GM18951 (cell line): ENCODE data around the gene NCCRP1.
"Not testable (repeated sequence)": the region's sequence is repeated elsewhere in the genome, so short reads cannot be mapped to it uniquely, and the experiment has no call there.

Source experiments
- POLR2A ChIP-seq: IDR thresholded peaks from 4 replicates; pipeline ENCODE4 v1.6.1; 2011; ENCODE audit warnings: mild to moderate bottlenecking; ENCODE audit not compliant: insufficient read length, insufficient read depth; ENCODE audit errors: extremely low read depth
- in situ Hi-C: fragments of 300-500 bp; cut with MboI; formaldehyde crosslinking; loops from one replicate; pipeline ENCODE4 v1.12.0; 2022; ENCODE audit warnings: low sequenced_read_pairs, mixed read lengths, inconsistent platforms; ENCODE audit not compliant: unreplicated experiment

The NCCRP1 gene

DNA sequence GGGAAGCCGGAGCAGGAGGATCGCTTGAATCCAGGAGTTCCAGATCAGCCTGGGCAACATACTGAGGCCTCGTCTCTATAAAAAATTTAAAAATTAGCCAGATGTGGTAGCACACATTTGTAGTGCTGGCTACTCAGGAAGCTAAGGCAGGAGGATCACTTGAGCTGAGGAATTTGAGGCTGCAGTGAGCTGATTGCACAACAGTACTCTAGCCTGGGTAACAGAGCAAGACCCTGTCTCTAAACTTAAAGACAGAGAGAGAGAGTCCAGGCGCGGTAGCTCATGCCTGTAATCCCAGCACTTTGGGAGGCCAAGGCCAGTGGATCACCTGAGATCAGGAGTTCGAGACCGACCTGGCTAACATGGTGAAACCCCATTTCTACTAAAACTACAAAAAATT, 43.7 kb downstream of the NCCRP1 start:
- no peak for TF ChIP-seq POLR2A
- in situ Hi-C loops, result no loop called here

DNA sequence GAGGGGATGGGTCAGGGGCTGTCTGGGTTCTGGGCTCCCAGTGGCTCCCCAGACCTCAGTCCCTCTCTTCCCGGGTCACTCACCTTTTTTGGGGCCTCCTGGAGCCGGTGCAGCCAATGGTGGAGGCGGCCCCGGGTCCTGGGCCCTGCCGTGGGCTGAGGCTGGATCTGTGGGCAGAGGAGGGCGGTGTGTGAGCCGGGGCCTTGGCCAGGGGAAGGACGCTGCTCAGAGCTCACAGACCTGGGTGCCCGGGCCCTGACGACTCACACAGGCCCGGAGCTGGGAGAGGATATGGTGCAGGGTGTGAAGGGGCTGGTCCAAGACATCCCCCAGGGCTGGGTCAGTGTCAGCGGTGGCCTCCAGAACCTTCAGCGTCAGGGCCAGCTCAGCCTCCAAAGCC, 47.0 kb downstream of the NCCRP1 start:
- in situ Hi-C loops, result not testable (repeated sequence)

DNA sequence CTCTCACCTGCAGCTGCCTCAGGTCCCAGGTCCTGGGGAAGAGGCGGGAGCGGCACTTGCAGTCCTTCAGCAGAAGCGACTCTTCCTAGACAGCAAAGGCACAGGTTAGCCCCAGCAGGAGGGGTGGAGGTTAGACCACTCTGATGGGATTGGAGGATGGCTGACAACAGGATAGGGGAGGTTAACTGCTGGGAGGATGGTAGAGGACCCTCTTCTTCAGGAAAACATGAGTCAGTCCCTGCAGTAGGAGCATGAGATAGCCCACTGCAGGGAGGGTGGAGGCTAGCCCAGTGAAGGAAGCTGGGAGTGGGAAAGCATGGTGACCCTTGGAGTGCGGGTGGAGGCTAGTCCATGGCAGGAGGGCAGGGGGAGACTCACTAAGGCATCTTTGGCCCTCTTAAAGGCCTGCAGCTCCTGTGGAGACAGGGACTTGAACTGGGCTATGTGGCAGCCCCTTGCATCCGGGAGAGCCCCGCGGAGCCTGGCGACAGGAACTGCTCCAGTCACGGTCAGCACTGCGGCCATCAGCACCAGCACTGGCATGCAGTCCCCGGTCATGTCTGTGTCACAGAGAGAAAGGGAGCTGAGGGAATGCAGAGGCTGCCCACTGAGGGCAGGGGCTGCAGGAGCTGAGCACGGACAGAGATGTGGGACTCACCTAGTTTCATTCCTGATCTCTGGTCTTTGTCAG, 47.8 kb downstream of the NCCRP1 start, which contains the start of gene IFNL3:
Gene IFNL3, minus strand, starts transcription at position 597 of the 691 bp plus-strand sequence. Its CDS starts 39 bp downstream, at position 558.
- in situ Hi-C loops, result not testable (repeated sequence)

DNA sequence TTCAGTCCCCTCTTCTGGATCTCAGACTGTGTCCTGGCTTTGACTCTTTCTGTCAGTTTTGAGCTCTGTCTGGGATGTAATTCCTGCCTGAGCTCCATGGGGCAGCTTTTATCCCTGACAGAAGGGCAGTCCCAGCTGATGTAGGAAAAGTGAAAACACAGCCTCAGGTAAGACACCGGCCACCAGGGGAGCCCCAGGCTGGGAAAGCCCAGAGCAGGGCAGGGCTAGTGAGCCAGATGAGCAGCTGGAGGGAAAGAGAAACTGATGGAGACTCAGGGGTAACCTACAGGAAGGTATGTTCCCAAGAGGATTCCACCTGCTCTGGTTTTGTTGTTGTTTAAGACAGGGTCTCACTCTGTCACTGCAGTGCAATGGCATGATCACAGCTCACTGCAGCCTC, 48.4 kb downstream of the NCCRP1 start:
- in situ Hi-C loops, result not testable (repeated sequence)

DNA sequence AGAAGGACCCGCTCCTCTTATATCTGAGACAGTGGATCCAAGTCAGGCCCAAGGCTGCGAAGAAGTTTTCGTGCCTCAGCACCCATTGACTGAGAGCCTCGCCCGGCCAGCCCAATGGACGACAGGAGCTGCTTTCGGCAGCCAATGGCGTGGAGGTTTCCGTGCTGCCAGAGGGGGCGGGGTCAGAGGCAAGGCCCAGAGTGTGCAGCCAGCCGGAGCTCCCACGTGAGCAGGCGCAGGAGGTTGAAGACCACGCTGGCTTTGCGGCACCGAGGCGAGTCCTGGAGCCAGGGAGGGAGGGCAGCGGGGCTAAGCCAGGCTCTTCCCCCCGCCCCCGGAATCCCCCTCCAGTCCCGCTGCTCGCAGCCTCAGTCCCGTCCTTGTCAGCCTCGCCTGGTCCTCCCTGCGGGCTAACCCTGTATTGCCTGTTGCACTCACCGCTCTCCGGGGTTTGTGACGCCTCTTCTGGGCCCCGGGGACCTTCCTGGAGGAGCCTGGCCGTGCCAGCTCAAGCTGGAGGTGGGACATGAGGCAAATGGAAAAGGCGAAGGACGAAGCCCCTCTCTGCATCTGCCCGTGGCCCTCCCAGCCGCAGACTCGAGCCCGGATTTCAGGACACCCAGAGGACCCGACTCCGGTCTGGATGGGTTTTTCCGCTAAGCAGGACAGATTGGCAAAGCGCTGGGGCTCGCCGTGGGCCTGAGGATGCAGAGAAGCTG, 50.3 kb downstream of the NCCRP1 start:
- in situ Hi-C loops, result no loop called here

DNA sequence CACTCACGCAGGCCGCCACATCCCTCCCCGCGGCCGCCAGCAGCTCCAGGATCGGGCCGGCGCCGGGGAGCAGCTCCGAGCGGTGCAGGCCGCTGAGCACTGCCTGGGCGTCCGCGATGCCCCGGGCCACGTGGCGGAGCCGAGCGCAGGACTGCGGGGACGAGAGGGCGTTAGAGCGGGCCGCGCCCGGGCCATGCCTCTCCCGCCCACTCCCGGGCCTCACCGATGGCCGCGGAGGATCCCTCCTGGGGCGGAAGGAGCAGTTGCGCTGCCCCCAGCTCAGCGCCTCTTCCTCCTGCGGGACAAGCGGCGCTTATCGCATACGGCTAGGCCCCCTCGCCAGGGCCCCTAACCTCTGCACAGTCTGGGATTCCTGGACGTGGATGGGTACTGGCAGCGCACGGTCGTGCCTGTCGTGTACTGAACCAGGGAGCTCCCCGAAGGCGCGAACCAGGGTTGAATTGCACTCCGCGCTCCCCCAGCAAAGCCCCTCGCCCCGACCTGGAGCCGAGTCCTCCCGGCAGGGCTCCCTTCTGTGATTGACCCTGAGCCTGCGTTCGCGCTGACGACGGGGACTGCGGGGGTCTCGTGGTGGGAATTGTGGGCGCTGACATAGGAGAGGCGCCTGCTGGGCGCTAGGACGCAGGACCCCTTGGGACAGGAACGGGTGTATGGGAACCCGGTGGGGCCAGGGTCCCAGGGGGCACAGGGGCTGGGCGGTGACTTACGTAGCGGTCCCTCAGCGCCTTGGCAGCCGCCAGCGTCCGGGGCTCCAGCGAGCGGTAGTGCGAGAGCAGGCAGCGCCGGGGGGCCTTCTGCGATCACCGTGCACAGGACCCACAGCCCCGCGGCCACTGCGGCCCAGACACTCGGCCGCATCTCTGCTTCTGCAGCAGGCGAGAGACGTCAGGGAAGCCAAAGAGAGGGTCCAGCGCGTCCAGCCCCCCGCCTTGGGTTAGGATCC, 51.2 kb downstream of the NCCRP1 start:
- in situ Hi-C loops, result no loop called here
- no peak for TF ChIP-seq POLR2A

More for the DNA sequence above, 50.3 kb downstream of the NCCRP1 start:
- TF ChIP-seq POLR2A, result no peak

DNA sequence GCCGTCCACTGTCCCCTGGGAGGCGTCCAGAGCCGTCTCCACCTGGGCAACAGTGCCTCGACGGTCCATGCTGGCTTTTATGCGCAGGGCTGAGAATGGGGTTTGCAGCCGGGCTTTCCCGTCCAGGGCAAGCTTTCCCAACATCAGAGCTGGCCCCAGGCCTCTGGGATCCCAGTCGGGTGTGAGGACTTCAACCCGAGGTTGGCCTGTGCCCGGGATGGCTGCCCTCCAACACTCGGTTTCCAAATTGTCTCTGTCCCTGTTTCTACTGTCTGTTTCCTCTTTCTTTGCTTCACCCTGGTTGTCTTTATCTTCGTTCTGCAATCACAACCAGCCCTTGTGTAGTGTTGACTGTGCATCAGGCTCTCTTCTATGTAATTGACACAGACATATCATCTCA, 52.0 kb downstream of the NCCRP1 start, which contains the start of gene IFNL4:
Gene IFNL4, minus strand, starts transcription at position 51 of the 400 bp plus-strand sequence.
- in situ Hi-C loops, result no loop called here
- no peak for TF ChIP-seq POLR2A

DNA sequence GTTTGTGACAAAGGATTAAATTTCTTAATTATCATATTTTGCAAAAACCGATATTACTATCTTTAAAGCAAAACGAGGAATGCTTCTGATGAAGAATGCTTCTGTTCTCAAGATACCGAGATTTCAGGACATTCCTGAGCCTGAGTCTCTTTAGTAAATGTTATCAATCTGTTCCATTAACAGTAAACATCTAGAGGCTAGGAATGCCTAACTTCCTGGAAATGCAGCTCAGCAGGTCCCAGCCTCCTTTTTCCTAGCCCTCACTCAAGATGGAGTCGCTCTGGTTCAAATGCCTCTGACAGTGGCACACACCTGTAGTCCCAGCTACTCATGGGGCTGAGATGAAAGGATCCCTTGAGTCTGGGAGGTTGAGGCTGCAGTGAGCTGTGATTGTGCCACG, 54.3 kb downstream of the NCCRP1 start:
- in situ Hi-C loops, result no loop called here

More for the DNA sequence above, 54.3 kb downstream of the NCCRP1 start:
- TF ChIP-seq POLR2A, result no peak
